Astrocyte (in vitro differentiated cells and primary cell): ENCODE data around the gene ZSWIM9. TPM values are rescaled to one million over a fixed set of nuclear protein-coding genes. Genes with fewer than 3 reads are reported as not detected.

Experiments used
- DNase-seq: peaks from one replicate; pipeline ENCODE4 v3.0.0-alpha.2; 2010; ENCODE audit warnings: low read depth
- FAIRE-seq: peaks from 2 replicates; lab custom pipeline; 2011; peaks lifted over from hg19 to GRCh38; lab: Jason Lieb, UNC
- H2AFZ ChIP-seq: 2 replicates; pipeline ENCODE4 v1.6.0; 2012; ENCODE audit warnings: low read depth, low read length, inconsistent platforms
- H3K27ac ChIP-seq: 2 replicates; pipeline ENCODE4 v1.5.1; 2011; ENCODE audit warnings: low read depth, low read length, inconsistent platforms
- H3K27me3 ChIP-seq: 2 replicates; pipeline ENCODE4 v1.6.0; 2011; ENCODE audit warnings: low read length, inconsistent platforms; ENCODE audit not compliant: insufficient read depth
- H3K36me3 ChIP-seq: 2 replicates; pipeline ENCODE4 v1.5.1; 2011; ENCODE audit warnings: low read length, inconsistent platforms; ENCODE audit not compliant: insufficient read depth
- H3K4me1 ChIP-seq: 2 replicates; pipeline ENCODE4 v1.5.1; 2011; ENCODE audit warnings: low read length, inconsistent platforms; ENCODE audit not compliant: insufficient read depth
- H3K4me2 ChIP-seq: 2 replicates; pipeline ENCODE4 v1.6.0; 2012; ENCODE audit warnings: low read length, inconsistent platforms
- H3K4me3 ChIP-seq: 2 replicates; pipeline ENCODE4 v1.5.1; 2011; ENCODE audit warnings: low read depth, mild to moderate bottlenecking, low read length, inconsistent platforms; ENCODE audit not compliant: insufficient read depth
- H3K79me2 ChIP-seq: 2 replicates; pipeline ENCODE4 v1.6.0; 2012; ENCODE audit warnings: mild to moderate bottlenecking, low read length, inconsistent platforms; ENCODE audit not compliant: insufficient read depth
- H3K9ac ChIP-seq: 2 replicates; pipeline ENCODE4 v1.6.0; 2012; ENCODE audit warnings: mild to moderate bottlenecking, low read length, inconsistent platforms
- H3K9me3 ChIP-seq: 2 replicates; pipeline ENCODE4 v1.5.1; 2012; ENCODE audit warnings: low read depth, mild to moderate bottlenecking, low read length, inconsistent platforms; ENCODE audit not compliant: insufficient read depth
- H4K20me1 ChIP-seq: 2 replicates; pipeline ENCODE4 v1.6.0; 2012; ENCODE audit warnings: low read length, inconsistent platforms; ENCODE audit not compliant: insufficient read depth
- H3K27ac Mint-ChIP-seq: one replicate; pipeline ENCODE4 v1.8.0; 2021; ENCODE audit warnings: mild to moderate bottlenecking, mixed read lengths; ENCODE audit not compliant: unreplicated experiment
- H3K27me3 Mint-ChIP-seq: one replicate; pipeline ENCODE4 v1.8.0; 2021; ENCODE audit warnings: low read depth, mixed read lengths; ENCODE audit not compliant: unreplicated experiment
- H3K36me3 Mint-ChIP-seq: one replicate; pipeline ENCODE4 v1.8.0; 2021; ENCODE audit warnings: low read depth, mixed read lengths; ENCODE audit not compliant: unreplicated experiment
- H3K4me1 Mint-ChIP-seq: one replicate; pipeline ENCODE4 v1.8.0; 2021; ENCODE audit warnings: low read depth, mixed read lengths; ENCODE audit not compliant: unreplicated experiment
- H3K4me3 Mint-ChIP-seq: one replicate; pipeline ENCODE4 v1.8.0; 2021; ENCODE audit warnings: mild to moderate bottlenecking, moderate library complexity, mixed read lengths; ENCODE audit not compliant: unreplicated experiment
- H3K9me3 Mint-ChIP-seq: one replicate; pipeline ENCODE4 v1.8.0; 2021; ENCODE audit warnings: mild to moderate bottlenecking, mixed read lengths; ENCODE audit not compliant: unreplicated experiment
- EZH2 ChIP-seq: IDR thresholded peaks from 2 replicates; pipeline ENCODE4 v1.6.1; 2012; ENCODE audit warnings: mild to moderate bottlenecking, low read length, inconsistent platforms; ENCODE audit not compliant: insufficient read depth
- total RNA-seq: library from RNA; stranded (reverse); gene quantifications from 2 replicates; pipeline ENCODE4 v1.2.1, GENCODE V29; 2021
- TF ChIP-seq, protein P1 (sequence below): IDR thresholded peaks from 2 replicates; pipeline ENCODE4 v1.5.1; 2011; ENCODE audit warnings: low read depth, mild to moderate bottlenecking, inconsistent platforms, low read length, moderate library complexity; ENCODE audit not compliant: insufficient read depth

The ZSWIM9 gene
- total RNA-seq, 1 donor from 2014 or later: 4.7 TPM

DNA sequence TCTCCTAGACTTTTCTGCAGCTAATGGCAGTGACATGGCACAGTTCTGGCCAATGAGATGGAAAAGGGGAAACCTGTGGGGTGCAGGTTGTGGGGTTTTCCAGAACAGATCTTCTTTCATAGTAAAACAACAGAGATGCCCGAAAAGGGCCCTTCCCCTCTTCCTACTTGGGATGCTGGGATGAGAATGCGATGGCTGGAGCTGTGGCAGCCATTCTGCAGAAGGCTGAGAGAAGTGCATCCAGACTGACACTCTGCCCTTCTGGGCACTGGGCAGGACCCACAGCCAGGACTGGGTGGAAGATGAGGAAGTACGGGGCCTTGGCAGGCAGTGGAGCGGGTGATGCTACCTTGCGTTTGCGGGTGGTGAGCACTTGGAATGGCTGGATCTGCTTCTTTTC is 42.9 kb upstream of the ZSWIM9 start:
- H3K9me3 ChIP-seq: no peaks in the 10 kb centered on the region
- Mint-ChIP-seq H3K4me1 (peaks cover 10% of the 10 kb centered on the region), H3K4me3 (no peak overlapping the region), H3K27ac (no peak overlapping the region), H3K27me3 (no peaks in the 10 kb centered on the region), H3K36me3 (peaks cover 31% of the 10 kb centered on the region), H3K9me3 (peaks cover 8% of the 10 kb centered on the region)
- H3K9ac ChIP-seq: no peak overlapping the region
- TF ChIP-seq, protein P1, sequence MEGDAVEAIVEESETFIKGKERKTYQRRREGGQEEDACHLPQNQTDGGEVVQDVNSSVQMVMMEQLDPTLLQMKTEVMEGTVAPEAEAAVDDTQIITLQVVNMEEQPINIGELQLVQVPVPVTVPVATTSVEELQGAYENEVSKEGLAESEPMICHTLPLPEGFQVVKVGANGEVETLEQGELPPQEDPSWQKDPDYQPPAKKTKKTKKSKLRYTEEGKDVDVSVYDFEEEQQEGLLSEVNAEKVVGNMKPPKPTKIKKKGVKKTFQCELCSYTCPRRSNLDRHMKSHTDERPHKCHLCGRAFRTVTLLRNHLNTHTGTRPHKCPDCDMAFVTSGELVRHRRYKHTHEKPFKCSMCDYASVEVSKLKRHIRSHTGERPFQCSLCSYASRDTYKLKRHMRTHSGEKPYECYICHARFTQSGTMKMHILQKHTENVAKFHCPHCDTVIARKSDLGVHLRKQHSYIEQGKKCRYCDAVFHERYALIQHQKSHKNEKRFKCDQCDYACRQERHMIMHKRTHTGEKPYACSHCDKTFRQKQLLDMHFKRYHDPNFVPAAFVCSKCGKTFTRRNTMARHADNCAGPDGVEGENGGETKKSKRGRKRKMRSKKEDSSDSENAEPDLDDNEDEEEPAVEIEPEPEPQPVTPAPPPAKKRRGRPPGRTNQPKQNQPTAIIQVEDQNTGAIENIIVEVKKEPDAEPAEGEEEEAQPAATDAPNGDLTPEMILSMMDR: no peak
- TF ChIP-seq EZH2: no peak
- no peaks in the 10 kb centered on the region for H4K20me1 ChIP-seq
- H3K27ac ChIP-seq: no peak overlapping the region
- no peak overlapping the region for H3K4me3 ChIP-seq
- peaks cover 7% of the 10 kb centered on the region for H3K36me3 ChIP-seq
- H3K4me2 ChIP-seq: no peak overlapping the region
- no peak for DNase-seq
- no peaks in the 10 kb centered on the region for H3K27me3 ChIP-seq
- H2AFZ ChIP-seq: no peak overlapping the region
- H3K4me1 ChIP-seq: peaks cover 19% of the 10 kb centered on the region
- no peaks in the 10 kb centered on the region for H3K79me2 ChIP-seq
- FAIRE-seq: no peak

DNA sequence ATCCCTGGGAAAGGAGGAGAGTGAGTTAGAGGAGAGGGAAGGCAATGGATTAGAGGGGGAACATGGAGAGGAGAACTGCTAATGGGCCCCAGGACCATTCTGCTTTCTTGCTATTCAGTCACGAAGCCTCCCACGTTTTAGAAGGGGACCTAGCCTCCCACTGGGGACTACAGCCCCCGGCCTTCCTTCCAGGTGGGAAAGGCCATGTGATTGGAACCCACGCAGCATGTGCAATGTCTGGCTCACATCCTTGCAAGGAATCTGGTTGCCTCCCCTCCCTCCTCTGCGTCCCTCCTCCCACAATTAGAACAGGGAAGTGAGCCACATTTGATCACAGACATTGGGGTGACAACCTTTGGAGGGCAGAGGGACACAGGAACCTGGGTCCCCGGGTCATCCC is 37.4 kb upstream of the ZSWIM9 start:
- FAIRE-seq: no peak

DNA sequence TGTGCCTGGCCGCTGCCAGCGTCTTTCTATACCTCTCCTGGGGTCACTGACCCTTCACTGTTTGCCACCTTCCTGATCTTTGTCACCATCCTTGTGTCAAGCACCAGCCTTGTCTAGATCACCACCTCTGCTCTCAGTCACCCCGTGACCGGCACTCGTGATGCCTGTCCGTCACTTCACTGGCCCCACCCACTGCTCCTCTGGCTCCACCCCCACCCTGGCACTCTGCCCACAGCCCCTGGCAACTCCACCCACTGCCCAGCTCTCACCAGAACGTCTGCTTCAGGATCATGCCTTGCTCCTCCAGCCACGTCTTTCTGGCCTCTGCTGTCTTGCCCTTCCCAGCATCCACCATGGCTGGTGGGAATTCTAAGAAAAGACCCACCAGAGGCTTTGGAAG is 35.1 kb upstream of the ZSWIM9 start:
- Histone ChIP-seq H3K4me1 (no peaks in the 10 kb centered on the region), H2AFZ (no peak overlapping the region), H3K36me3 (peaks cover 3% of the 10 kb centered on the region), H3K4me2 (no peak overlapping the region), H3K79me2 (no peaks in the 10 kb centered on the region), H3K27me3 (no peaks in the 10 kb centered on the region), H3K9me3 (no peaks in the 10 kb centered on the region), H3K9ac (no peak overlapping the region), H3K27ac (no peak overlapping the region), H3K4me3 (no peak overlapping the region), H4K20me1 (no peaks in the 10 kb centered on the region)
- FAIRE-seq (no peak), DNase-seq (no peak)
- no peaks in the 10 kb centered on the region for H3K4me1 Mint-ChIP-seq
- peaks cover 24% of the 10 kb centered on the region for H3K36me3 Mint-ChIP-seq
- H3K9me3 Mint-ChIP-seq: no peaks in the 10 kb centered on the region
- no peaks in the 10 kb centered on the region for H3K27me3 Mint-ChIP-seq
- no peak for TF ChIP-seq EZH2
- TF ChIP-seq, protein P1: no peak
- no peak overlapping the region for H3K27ac Mint-ChIP-seq
- H3K4me3 Mint-ChIP-seq: no peak overlapping the region

More for the DNA sequence above, 37.4 kb upstream of the ZSWIM9 start:
- peaks cover 20% of the 10 kb centered on the region for H3K36me3 Mint-ChIP-seq
- H3K4me3 Mint-ChIP-seq: no peak overlapping the region
- no peak overlapping the region for H3K27ac Mint-ChIP-seq
- H3K9ac ChIP-seq: no peak overlapping the region
- H3K4me1 Mint-ChIP-seq: no peaks in the 10 kb centered on the region
- no peaks in the 10 kb centered on the region for H3K4me1 ChIP-seq
- H3K79me2 ChIP-seq: no peaks in the 10 kb centered on the region
- no peak overlapping the region for H3K4me2 ChIP-seq
- H3K27me3 Mint-ChIP-seq: no peaks in the 10 kb centered on the region
- H3K9me3 ChIP-seq: no peaks in the 10 kb centered on the region
- H3K36me3 ChIP-seq: peaks cover 3% of the 10 kb centered on the region
- no peaks in the 10 kb centered on the region for H4K20me1 ChIP-seq
- no peak for TF ChIP-seq EZH2
- TF ChIP-seq, protein P1: no peak
- DNase-seq: no peak
- H2AFZ ChIP-seq: no peak overlapping the region
- H3K9me3 Mint-ChIP-seq: peaks cover 3% of the 10 kb centered on the region
- H3K27ac ChIP-seq: no peak overlapping the region
- no peaks in the 10 kb centered on the region for H3K27me3 ChIP-seq
- no peak overlapping the region for H3K4me3 ChIP-seq
